Erythroblast (primary cell): ENCODE results near the gene PTH2R.

Experiments used
- GATA1 ChIP-seq: IDR thresholded peaks from 2 replicates; pipeline ENCODE4 v1.6.1; 2011; ENCODE audit warnings: low read depth, mild to moderate bottlenecking, control low read depth, low read length, moderate library complexity
- POLR2A ChIP-seq: IDR thresholded peaks from 2 replicates; pipeline ENCODE4 v1.6.1; 2011; ENCODE audit warnings: mild to moderate bottlenecking, low read length

- TF ChIP-seq POLR2A (no peak), GATA1 (no peak)
Measured at GRCh38 chr2:208437755-208438154, 31.2 kb downstream of the PTH2R start.
